ENCODE results near the gene HS3ST6.
"Not testable (repeated sequence)": the region's sequence is repeated elsewhere in the genome, so short reads cannot be mapped to it uniquely, and the experiment has no call there.

The HS3ST6 gene

DNA sequence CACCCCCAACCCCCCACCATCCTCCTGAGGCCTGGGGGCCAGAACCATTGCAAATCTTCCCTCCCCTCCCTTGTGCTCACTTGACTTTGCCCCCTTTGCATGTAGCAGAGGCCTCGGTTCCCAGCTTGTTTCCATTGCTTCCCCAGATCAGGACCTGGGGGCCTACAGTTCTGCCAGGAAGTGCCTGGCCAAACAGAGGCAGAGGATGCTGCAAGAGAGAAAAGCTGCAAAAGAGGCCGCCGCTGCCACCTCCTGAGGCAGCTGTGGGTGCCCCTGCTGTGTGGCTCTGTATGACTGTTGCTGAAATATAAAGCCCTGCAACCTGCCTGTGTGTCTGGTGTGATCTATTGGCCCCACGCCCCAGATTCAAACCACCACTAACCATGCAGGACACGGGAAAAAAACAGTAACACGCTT lies 43.4 kb upstream of the HS3ST6 start:
- DNase-seq (ENCODE audit: low read depth in 2 of 2): no peak
- H3K4me3 ChIP-seq (replicated peaks in 1 of 2; ENCODE audit: low read depth in 2 of 2, low read length in 2 of 2): no peak overlapping the region
- TF ChIP-seq, protein P1, sequence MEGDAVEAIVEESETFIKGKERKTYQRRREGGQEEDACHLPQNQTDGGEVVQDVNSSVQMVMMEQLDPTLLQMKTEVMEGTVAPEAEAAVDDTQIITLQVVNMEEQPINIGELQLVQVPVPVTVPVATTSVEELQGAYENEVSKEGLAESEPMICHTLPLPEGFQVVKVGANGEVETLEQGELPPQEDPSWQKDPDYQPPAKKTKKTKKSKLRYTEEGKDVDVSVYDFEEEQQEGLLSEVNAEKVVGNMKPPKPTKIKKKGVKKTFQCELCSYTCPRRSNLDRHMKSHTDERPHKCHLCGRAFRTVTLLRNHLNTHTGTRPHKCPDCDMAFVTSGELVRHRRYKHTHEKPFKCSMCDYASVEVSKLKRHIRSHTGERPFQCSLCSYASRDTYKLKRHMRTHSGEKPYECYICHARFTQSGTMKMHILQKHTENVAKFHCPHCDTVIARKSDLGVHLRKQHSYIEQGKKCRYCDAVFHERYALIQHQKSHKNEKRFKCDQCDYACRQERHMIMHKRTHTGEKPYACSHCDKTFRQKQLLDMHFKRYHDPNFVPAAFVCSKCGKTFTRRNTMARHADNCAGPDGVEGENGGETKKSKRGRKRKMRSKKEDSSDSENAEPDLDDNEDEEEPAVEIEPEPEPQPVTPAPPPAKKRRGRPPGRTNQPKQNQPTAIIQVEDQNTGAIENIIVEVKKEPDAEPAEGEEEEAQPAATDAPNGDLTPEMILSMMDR (IDR thresholded peaks at IDR 0.05; ENCODE audit: low read depth, low read length): no peak

DNA sequence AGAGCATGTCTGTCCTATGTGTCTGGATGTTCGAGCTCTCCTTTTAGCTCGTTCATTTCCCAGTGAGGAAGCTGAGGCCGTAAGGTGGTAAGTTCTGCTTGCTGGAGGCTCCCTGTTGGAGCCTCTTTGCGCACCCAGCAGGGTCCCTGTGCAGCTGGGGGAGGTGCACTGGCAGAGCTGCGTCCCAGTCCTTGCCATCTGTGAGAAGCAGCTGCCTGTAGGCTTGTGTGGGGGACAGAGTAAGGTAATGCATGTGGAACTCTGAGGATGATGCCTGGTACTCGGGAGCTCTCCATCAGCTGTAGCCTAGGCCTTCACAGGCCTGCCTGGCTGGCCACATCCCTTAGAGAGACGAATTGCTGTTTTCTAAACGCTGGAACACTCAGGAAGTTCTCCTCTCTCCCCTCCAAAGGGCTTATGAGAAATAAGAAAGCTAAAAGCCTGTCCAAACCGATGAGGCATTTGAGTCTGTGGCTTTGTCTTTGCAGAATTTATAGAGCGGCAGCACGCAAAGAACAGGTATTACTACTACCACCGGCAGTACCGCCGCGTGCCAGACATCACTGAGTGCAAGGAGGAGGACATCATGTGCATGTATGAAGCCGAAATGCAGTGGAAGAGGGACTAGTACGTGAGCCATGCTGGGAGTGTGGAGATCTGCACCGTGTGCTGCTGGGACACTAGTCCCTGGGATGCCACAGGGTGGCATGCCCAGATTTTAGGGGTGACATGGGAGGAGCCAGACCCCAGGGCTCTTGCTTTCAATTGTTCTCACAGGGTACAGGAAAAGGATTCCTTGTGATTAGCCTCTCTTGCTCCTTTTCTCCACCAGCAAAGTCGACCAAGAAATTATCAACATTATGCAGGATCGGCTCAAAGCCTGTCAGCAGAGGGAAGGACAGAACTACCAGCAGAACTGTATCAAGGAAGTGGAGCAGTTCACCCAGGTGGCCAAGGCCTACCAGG lies 42.7 kb upstream of the HS3ST6 start:
- peak in 1 of 2 donors; percentile 50 for DNase-seq (ENCODE audit: low read depth in 2 of 2)
- peak overlapping the region; percentile 85 to 87 for H3K4me3 ChIP-seq (replicated peaks in 1 of 2; ENCODE audit: low read depth in 2 of 2, low read length in 2 of 2)
- TF ChIP-seq, protein P1 (IDR thresholded peaks at IDR 0.05; ENCODE audit: low read depth, low read length): no peak

DNA sequence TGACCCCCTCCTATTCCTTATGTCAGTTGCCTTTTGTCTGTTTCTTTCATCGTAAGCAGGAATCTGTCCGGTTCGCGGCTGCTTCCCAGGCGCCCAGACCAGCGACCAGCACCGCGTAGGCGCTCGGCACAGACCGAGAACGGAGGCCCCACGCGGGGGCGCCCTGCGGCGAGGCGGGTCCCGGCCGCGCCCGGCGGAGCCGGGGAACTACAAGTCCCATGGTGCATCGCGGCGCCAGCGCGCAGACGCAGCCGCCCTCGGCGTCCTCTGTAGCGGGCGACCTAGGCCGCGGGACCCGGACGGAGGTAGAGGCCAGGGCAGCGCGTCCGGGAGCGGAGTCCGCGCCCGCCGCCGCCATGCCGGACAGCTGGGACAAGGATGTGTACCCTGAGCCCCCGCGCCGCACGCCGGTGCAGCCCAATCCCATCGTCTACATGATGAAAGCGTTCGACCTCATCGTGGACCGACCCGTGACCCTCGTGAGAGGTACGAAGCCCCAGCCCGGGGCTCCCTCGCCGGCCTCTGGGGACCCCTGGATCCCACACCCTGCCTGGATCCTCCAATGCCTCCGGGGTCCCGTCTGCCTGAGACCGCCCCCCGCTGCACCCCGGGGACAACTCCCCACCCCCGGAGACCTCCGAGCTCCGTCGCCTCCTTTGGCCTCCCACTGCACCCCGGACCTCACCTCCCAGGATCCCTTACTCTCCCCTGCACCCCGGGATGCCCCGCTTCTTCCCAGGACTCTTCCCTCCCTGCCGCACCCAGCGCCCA lies 41.2 kb upstream of the HS3ST6 start, which contains the start of gene NDUFB10:
Gene NDUFB10 (plus strand): TSS at position 270 of the 771 bp plus-strand sequence. CDS start 87 bp downstream, at position 357.
- DNase-seq (ENCODE audit: low read depth in 2 of 2): peak; percentile 90 to 93
- TF ChIP-seq, protein P1 (IDR thresholded peaks at IDR 0.05; ENCODE audit: low read depth, low read length): peak; percentile 33
- H3K4me3 ChIP-seq (replicated peaks in 1 of 2; ENCODE audit: low read depth in 2 of 2, low read length in 2 of 2): peak within 1 kb of the TSS; percentile 85 to 87

DNA sequence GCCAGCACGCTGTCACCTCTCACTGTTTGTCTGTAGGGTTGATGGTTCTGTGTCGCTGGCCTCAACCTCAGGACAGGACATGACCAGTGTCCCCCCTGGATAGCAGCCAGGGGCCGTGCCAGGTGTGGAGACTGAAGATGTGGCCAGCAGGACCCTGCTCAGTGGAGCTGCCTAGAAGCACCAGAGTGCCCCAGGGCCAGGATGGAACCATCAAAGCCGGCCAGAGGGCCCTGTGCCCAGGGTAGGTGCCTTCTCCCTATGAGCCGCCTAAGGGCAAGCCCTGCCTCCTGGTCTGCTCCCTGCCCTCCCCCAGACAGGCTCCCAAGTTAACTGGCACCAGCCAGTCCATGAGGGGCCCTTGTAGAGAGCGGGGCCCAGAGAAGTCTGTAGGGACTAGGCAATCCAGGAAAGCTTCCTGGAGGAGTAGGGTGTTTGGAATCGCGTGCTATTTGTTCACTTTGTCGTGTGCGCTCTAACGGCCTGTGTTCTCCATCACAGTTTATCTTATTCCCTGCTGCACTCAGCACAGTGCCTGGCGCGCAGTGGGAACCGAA lies 40.6 kb upstream of the HS3ST6 start:
- H3K4me3 ChIP-seq (replicated peaks in 1 of 2; ENCODE audit: low read depth in 2 of 2, low read length in 2 of 2): peak overlapping the region in 1 of 2 donors; percentile 85
- TF ChIP-seq, protein P1 (IDR thresholded peaks at IDR 0.05; ENCODE audit: low read depth, low read length): no peak
- DNase-seq (ENCODE audit: low read depth in 2 of 2): no peak

DNA sequence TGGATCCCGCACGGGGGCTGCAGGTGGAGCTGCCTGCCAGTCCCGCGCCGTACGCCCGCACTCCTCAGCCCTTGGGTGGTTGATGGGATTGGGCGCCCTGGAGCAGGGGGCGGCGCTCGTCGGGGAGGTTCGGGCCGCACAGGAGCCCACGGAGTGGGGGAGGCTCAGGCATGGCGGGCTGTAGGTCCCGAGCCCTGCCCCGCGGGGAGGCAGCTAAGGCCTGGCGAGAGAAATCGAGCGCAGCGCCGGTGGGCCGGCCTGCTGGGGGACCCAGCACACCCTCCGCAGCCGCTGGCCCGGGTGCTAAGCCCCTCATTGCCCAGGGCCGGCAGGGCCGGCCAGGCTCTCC lies 39.9 kb upstream of the HS3ST6 start:
- H3K4me3 ChIP-seq (replicated peaks in 1 of 2; ENCODE audit: low read depth in 2 of 2, low read length in 2 of 2); DNase-seq (ENCODE audit: low read depth in 2 of 2): not testable (repeated sequence)

DNA sequence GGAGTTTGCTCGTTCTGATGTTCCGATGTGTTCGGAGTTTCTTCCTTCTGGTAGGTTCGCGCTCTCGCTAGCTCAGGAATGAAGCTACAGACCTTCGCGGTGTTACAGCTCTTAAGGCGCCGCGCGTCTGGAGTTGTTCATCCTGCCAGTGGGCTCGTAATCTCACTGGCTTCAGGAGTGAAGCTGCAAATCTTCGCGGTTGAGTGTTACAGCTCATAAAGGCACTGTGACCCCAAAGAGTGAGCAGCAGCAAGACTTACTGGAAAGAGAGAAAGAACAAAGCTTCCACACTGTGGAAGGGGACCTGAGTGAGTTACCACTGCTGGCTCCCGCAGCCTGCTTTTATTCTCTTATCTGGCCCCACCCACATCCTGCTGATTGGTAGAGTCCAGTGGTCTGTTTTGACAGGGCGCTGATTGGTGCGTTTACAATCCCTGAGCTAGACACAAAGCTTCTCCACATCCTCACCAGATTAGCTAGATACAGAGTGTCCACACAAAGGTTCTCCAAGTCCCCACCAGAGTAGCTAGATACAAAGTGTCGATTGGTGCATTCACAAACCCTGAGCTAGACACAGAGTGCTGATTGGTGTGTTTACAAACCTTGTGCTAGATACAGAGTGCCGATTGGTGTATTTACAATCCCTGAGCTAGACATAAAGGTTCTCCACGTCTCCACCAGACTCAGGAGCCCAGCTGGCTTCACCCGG lies 39.4 kb upstream of the HS3ST6 start:
- H3K4me3 ChIP-seq (replicated peaks in 1 of 2; ENCODE audit: low read depth in 2 of 2, low read length in 2 of 2); DNase-seq (ENCODE audit: low read depth in 2 of 2): not testable (repeated sequence)

DNA sequence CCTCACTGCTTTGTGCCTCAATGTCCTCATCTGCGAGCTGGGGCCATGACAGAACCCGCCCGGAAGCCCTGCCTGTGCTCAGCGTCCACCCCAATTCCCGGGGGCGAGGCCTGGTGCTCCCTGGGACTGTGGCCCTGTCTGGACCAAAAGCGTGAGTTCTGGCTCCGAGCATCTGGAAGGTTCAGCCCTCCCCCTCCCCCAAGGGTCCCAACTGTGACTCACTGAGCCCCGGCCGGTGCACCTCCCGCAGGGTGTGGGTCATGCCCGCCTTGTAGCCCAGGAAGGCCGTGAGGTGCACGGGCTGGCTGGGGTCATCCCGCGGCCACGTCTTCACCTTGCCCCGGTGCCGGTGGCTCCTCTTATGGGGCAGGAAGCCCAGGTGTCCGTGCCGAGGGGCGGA lies 35.5 kb upstream of the HS3ST6 start:
- H3K4me3 ChIP-seq (replicated peaks in 1 of 2; ENCODE audit: low read depth in 2 of 2, low read length in 2 of 2): no peak overlapping the region
- no peak for DNase-seq (ENCODE audit: low read depth in 2 of 2)
- TF ChIP-seq, protein P1 (IDR thresholded peaks at IDR 0.05; ENCODE audit: low read depth, low read length): no peak
